ENCODE measurements around the gene ARHGAP22. TPM values are rescaled to one million over a fixed set of nuclear protein-coding genes. Genes with fewer than 3 reads are reported as not detected.

Gene ARHGAP22
- total RNA-seq, 1 donor from 2014 or later, result 3.8 TPM

DNA sequence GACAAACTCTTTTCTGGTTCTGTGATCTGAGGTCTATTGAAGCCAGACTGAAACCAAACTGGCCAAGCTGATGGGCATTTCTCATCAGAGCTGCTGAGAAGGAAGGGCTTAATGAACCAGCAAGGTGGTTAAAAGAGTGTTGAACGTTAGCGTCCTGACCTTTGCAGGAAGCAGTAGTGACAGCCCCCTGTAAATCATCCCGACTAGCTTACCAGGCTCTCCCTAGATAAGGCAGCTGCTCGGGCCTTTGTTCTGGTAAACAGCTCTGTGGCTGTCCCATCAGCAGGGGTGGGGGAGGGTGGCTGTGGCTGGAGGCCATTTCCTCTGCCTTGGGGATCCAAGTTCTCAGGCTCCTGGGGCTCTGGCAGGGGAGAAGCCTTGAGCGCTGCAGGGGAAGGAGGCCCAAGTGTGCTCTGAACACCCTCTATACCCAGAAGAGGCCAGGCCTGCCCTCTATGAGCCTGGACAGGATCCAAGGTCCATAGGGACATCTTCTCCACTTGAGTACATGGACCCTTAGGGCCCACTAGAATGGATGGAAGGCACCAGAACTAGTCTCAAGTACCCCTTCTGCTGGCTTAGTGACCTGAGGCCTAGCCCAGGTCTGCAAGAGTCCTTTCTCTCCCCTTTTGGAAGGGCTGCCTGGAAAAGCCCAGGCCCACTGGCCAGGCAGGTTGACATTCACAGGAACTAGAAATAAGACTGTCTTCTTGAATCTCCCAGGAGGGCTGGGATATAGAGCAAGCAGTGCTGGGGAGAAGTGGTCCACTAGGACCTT lies 134.6 kb downstream of the ARHGAP22 start:
- peak; percentile 9 for DNase-seq (ENCODE audit: low spot score, unreplicated experiment)
- TF ChIP-seq CTCF (IDR thresholded peaks at IDR 0.05; ENCODE audit: unreplicated experiment), result no peak
- Mint-ChIP-seq H3K27me3 (peaks cover 7% of the 10 kb centered on the region), H3K36me3 (ENCODE audit: insufficient read depth) (no peaks in the 10 kb centered on the region), H3K9me3 (ENCODE audit: low read depth) (no peaks in the 10 kb centered on the region), H3K4me1 (ENCODE audit: low read depth) (peaks cover 29% of the 10 kb centered on the region), H3K4me3 (ENCODE audit: low read depth) (no peak overlapping the region), H3K27ac (peak overlapping the region; percentile 49)

DNA sequence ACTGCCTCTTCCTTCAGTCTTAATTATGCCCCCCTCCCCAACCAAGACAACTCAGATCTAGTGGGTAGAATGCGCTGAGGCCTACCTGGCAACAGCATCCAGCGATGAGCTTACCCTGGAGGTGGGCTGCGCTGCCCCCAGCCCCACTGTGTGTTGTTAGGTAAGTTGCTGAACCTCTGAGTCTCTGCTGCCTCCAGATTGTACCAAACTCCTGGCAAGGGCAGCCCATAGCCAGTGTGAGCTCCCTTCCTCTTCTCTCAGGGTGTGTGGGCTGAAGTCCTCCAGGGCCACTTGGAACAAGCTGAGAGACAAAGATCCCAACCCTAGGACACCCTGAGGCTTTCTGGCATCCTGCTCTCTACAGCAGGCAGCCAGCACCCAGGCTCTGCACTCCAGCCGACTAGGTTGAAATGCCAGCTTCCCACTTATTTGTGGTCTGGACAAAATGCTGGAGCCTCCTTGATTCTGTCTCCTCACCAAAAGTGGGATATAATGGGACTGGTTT lies 135.3 kb downstream of the ARHGAP22 start:
- Mint-ChIP-seq H3K4me3 (ENCODE audit: low read depth) (no peak overlapping the region), H3K4me1 (ENCODE audit: low read depth) (peaks cover 29% of the 10 kb centered on the region), H3K27me3 (peaks cover 2% of the 10 kb centered on the region), H3K36me3 (ENCODE audit: insufficient read depth) (no peaks in the 10 kb centered on the region), H3K9me3 (ENCODE audit: low read depth) (no peaks in the 10 kb centered on the region), H3K27ac (peak overlapping the region; percentile 49)
- no peak for DNase-seq (ENCODE audit: low spot score, unreplicated experiment)
- TF ChIP-seq CTCF (IDR thresholded peaks at IDR 0.05; ENCODE audit: unreplicated experiment), result no peak

DNA sequence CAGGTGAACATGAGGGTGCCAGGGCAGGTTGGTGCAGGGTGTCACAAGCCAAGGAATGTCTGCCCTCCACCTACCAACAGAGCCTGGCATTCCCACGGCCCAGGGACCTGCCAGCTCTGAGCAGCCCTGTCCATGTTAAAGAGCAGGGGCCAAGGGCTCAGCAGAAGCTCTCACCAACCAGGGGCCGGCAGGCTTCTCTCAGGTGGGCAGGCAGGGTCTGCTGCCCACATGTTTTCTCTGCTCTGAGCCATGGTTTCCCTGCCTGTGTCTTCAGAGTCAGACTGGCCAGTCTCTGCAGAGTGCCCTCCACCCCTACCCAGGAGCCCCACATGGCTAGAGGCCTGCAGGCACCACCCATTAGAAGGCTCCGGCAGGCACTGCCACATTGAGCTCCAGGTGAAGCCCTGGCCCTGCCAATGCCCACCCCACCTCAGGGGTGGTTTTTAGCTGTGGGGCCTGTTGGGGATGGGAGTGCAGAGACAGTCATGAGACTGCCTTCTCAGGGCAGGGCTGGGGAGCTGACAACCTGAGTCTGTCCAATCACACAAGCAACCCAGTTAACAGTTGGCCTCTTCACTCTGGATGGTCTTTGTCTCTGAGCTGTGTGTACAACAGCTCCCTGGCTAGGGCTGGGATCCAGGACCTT lies 135.9 kb downstream of the ARHGAP22 start:
- peaks cover 7% of the 10 kb centered on the region for H3K27me3 Mint-ChIP-seq
- H3K9me3 Mint-ChIP-seq (ENCODE audit: low read depth), result no peaks in the 10 kb centered on the region
- no peaks in the 10 kb centered on the region for H3K36me3 Mint-ChIP-seq (ENCODE audit: insufficient read depth)
- peak overlapping the region; percentile 24 for H3K27ac Mint-ChIP-seq
- no peak for TF ChIP-seq CTCF (IDR thresholded peaks at IDR 0.05; ENCODE audit: unreplicated experiment)
- H3K4me3 Mint-ChIP-seq (ENCODE audit: low read depth), result no peak overlapping the region
- DNase-seq (ENCODE audit: low spot score, unreplicated experiment), result no peak
- H3K4me1 Mint-ChIP-seq (ENCODE audit: low read depth), result peaks cover 29% of the 10 kb centered on the region

- Mint-ChIP-seq H3K27me3 (peaks cover 7% of the 10 kb centered on the region), H3K4me3 (ENCODE audit: low read depth) (no peak overlapping the region), H3K4me1 (ENCODE audit: low read depth) (peaks cover 33% of the 10 kb centered on the region), H3K27ac (peak overlapping the region; percentile 90), H3K36me3 (ENCODE audit: insufficient read depth) (no peaks in the 10 kb centered on the region), H3K9me3 (ENCODE audit: low read depth) (no peaks in the 10 kb centered on the region)
- no peak for TF ChIP-seq CTCF (IDR thresholded peaks at IDR 0.05; ENCODE audit: unreplicated experiment)
- no peak for DNase-seq (ENCODE audit: low spot score, unreplicated experiment)
Measured at GRCh38 chr10:48468130-48468790, 136.6 kb downstream of the ARHGAP22 start.

DNA sequence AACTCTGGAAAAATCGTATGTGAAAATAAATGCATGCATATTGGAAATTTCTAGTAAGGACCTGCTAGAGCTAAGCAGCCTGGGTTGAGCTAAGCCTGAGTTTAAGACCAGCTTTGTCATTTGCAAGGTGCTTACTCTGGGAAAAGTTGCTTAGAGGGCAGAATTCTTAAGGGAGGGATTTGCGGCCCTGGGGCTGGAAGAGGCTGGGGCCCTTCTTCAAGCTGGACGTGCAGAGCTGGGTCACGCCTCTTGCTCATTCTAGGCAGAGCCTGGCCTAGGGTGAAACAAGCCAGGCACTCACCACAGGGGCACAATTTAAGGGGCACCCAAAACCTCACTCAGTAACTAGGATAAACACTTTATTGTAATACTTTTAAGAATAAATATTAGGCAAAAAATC lies 137.2 kb downstream of the ARHGAP22 start:
- Mint-ChIP-seq H3K36me3 (ENCODE audit: insufficient read depth) (no peaks in the 10 kb centered on the region), H3K27me3 (peaks cover 7% of the 10 kb centered on the region), H3K4me1 (ENCODE audit: low read depth) (peaks cover 33% of the 10 kb centered on the region), H3K9me3 (ENCODE audit: low read depth) (no peaks in the 10 kb centered on the region), H3K27ac (peak overlapping the region; percentile 90), H3K4me3 (ENCODE audit: low read depth) (no peak overlapping the region)
- no peak for DNase-seq (ENCODE audit: low spot score, unreplicated experiment)
- TF ChIP-seq CTCF (IDR thresholded peaks at IDR 0.05; ENCODE audit: unreplicated experiment), result no peak
